Esophagus muscularis mucosa (tissue), 3 donors: ENCODE data around the gene LIN7C.

Experiments used
- CTCF ChIP-seq, 3 experiments: fragments of 200-600 bp in 2 of 3; fragments of 450-650 bp in 1 of 3; sonication (generic) in 2 of 3; IDR thresholded peaks; one replicate each; pipeline ENCODE4 v1.5.1; 2017 to 2019; ENCODE audit warnings: antibody characterized with exemption in 3 of 3, mild to moderate bottlenecking in 2 of 3, moderate library complexity in 1 of 3
- POLR2AphosphoS5 ChIP-seq, 2 donors: sonication (generic); formaldehyde crosslinking; IDR thresholded peaks; one replicate each; pipeline ENCODE4 v1.6.1; 2017; ENCODE audit warnings: antibody characterized with exemption in 2 of 2

- TF ChIP-seq POLR2AphosphoS5 (IDR thresholded peaks at IDR 0.05) (no peak), CTCF (IDR thresholded peaks at IDR 0.05) (no peak)
Measured at GRCh38 chr11:27518518-27518917, 11.9 kb upstream of the LIN7C start.
